Measurements from ENCODE around the gene BCR. TPM values are rescaled to one million over a fixed set of nuclear protein-coding genes. Genes with fewer than 3 reads are reported as not detected.

BCR gene
- total and polyA plus RNA-seq, 7 donors, result 2.7 to 7.7 (median 6.5) TPM

DNA sequence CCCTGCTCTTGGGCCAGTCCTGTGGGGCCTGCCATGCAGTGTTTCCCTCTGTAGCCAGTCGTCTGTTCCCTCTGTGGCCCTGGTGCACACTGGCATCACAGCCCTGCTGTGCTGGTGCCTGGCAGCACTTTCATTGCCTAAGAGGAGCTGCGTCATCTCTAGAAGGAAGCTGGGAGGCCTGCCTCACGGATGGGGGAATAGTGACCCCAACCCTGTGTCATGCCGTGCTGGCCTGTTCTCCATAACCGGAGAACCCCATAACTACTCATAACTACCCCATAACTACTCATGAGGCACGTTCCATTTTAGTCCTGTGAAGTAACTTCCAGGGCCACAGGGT lies 21.0 kb upstream of the BCR start:
- no peak for TF ChIP-seq CTCF (IDR thresholded peaks at IDR 0.05)
- DNase-seq (no peak), ATAC-seq (no peak)
- H3K27ac ChIP-seq, result no peak overlapping the region
- intact Hi-C loops (cut with DNase I), result no loop called here
- H3K27me3 ChIP-seq (ENCODE audit: insufficient read depth in 3 of 3, low read length in 2 of 3), result peaks cover 0 to 11% (median 0%) of the 10 kb centered on the region in 3 donors
- H3K36me3 ChIP-seq (ENCODE audit: insufficient read depth in 1 of 2, low read depth in 1 of 2), result no peaks in the 10 kb centered on the region
- H3K4me1 ChIP-seq, result no peaks in the 10 kb centered on the region
- no peaks in the 10 kb centered on the region for H3K9me3 ChIP-seq
- 89 to 98% (median 90%) methylated on average over 6 of the region's 6 CpGs for WGBS, 3 donors
- no peak overlapping the region for H3K4me3 ChIP-seq

DNA sequence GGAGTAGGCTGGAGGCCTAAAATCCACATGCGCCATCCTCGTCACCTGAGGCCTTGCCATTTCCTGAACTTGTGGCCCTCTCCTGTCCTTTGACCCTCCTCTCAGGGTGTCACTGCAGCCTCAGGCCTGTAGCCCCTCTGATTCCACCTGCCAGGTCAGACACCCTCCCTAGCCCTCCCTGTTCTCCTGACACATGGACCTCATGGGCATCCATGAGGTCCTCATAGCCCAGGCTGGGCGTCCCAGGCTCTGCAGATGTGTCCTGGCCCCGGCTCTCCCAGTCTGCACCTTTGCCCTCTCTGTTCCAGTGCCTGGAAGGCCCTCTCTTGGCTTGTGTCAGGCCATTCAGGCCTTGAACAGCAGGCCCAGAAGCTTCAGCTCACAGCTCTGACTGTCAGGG lies 19.3 kb upstream of the BCR start:
- no peak for TF ChIP-seq CTCF (IDR thresholded peaks at IDR 0.05)
- Histone ChIP-seq H3K4me3 (no peak overlapping the region), H3K9me3 (no peaks in the 10 kb centered on the region), H3K27me3 (ENCODE audit: insufficient read depth in 3 of 3, low read length in 2 of 3) (peaks cover 0 to 9% (median 6%) of the 10 kb centered on the region in 3 donors), H3K27ac (no peak overlapping the region), H3K4me1 (no peaks in the 10 kb centered on the region), H3K36me3 (ENCODE audit: insufficient read depth in 1 of 2, low read depth in 1 of 2) (no peaks in the 10 kb centered on the region)
- ATAC-seq (no peak), DNase-seq (peak in 1 of 2 donors; percentile 3)
- intact Hi-C loops (cut with DNase I), result no loop called here
- 96 to 98% (median 96%) methylated on average over 4 of the region's 4 CpGs for WGBS, 3 donors

DNA sequence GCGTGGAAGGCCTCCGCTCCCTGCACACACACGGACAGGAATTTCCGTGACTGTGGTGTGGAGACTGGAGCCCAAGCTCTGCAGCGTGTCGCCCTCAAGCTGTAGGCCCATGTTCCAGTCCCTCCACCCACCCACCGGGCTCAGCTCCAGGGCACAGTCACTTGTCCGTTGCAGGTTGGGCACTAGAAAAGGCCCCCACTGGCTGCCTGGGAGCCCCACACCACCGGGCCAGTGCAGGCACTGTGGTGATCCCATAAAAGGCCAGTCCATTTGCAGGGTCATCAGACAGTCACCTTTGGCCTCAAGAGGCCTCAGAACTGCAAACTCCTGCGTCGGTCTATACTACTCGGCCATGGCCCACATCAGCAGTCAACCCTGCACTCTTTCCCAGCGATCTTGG lies 18.7 kb upstream of the BCR start:
- ATAC-seq, result no peak
- DNase-seq, result peak in 1 of 2 donors; percentile 0
- no peaks in the 10 kb centered on the region for H3K9me3 ChIP-seq
- no peak overlapping the region for H3K4me3 ChIP-seq
- peaks cover 0 to 9% (median 6%) of the 10 kb centered on the region in 3 donors for H3K27me3 ChIP-seq (ENCODE audit: insufficient read depth in 3 of 3, low read length in 2 of 3)
- no peaks in the 10 kb centered on the region for H3K4me1 ChIP-seq
- intact Hi-C loops (cut with DNase I), result no loop called here
- no peak for TF ChIP-seq CTCF (IDR thresholded peaks at IDR 0.05)
- 84 to 93% (median 90%) methylated on average over 13 of the region's 13 CpGs for WGBS, 3 donors
- H3K36me3 ChIP-seq (ENCODE audit: insufficient read depth in 1 of 2, low read depth in 1 of 2), result no peaks in the 10 kb centered on the region
- H3K27ac ChIP-seq, result no peak overlapping the region

DNA sequence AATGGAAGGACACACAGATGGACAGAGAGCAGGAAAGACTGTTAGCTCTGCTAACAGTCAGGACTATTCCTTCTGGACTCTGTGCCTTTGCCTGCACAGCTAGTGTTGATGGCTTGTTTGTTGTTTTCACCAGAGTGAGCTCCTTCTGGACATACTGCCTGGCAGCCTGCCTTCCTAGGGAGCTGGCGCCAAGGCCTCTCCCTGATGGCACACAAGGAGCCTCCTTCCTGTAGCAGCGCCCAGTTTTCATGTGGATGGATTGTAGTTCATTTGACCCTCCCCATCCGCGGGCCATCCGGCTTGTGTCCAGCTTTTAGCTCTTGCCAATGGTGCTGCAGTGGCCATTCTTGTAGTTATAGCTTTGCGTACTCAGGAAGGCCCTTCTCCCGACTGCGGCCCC lies 16.6 kb upstream of the BCR start:
- TF ChIP-seq CTCF (IDR thresholded peaks at IDR 0.05), result no peak
- DNase-seq, result peak; percentile 37 to 79
- H3K27me3 ChIP-seq (ENCODE audit: insufficient read depth in 3 of 3, low read length in 2 of 3), result peaks cover 0 to 6% (median 5%) of the 10 kb centered on the region in 3 donors
- no peak overlapping the region for H3K27ac ChIP-seq
- WGBS, 3 donors, result 29 to 53% (median 34%) methylated on average over 8 of the region's 8 CpGs
- no peaks in the 10 kb centered on the region for H3K36me3 ChIP-seq (ENCODE audit: insufficient read depth in 1 of 2, low read depth in 1 of 2)
- ATAC-seq, result peak in 1 of 4 donors; percentile 21
- H3K4me1 ChIP-seq, result no peaks in the 10 kb centered on the region
- no peaks in the 10 kb centered on the region for H3K9me3 ChIP-seq
- intact Hi-C loops (cut with DNase I), result no loop called here
- H3K4me3 ChIP-seq, result no peak overlapping the region

DNA sequence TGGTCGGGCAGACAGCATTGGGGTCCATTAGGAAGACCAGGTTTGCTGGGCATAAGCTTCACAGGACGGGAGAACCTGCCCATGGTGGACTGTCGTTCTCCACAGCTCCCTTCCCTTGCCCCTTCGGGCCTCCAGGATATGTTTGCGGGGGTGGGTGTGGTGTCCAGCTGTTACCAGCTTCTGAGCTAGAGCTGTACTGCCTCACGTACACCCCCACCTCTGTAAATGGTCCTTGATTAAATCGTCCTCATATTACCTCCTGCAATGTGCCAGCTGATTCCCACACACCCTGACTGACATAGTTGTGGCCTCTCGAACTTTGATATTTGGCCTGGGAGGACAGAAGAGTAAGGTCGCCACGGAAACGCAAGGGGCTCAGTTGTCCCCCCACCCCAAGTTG lies 16.2 kb upstream of the BCR start:
- no peak overlapping the region for H3K4me3 ChIP-seq
- H3K36me3 ChIP-seq (ENCODE audit: insufficient read depth in 1 of 2, low read depth in 1 of 2), result no peaks in the 10 kb centered on the region
- ATAC-seq, result no peak
- no peaks in the 10 kb centered on the region for H3K9me3 ChIP-seq
- no peaks in the 10 kb centered on the region for H3K4me1 ChIP-seq
- no peak overlapping the region for H3K27ac ChIP-seq
- no peak for DNase-seq
- intact Hi-C loops (cut with DNase I), result no loop called here
- TF ChIP-seq CTCF (IDR thresholded peaks at IDR 0.05), result no peak
- WGBS, 3 donors, result 56 to 63% (median 60%) methylated on average over 11 of the region's 11 CpGs
- H3K27me3 ChIP-seq (ENCODE audit: insufficient read depth in 3 of 3, low read length in 2 of 3), result peaks cover 0 to 6% (median 5%) of the 10 kb centered on the region in 3 donors
